ENCODE measurements around the gene BACE1.

BACE1 gene

DNA sequence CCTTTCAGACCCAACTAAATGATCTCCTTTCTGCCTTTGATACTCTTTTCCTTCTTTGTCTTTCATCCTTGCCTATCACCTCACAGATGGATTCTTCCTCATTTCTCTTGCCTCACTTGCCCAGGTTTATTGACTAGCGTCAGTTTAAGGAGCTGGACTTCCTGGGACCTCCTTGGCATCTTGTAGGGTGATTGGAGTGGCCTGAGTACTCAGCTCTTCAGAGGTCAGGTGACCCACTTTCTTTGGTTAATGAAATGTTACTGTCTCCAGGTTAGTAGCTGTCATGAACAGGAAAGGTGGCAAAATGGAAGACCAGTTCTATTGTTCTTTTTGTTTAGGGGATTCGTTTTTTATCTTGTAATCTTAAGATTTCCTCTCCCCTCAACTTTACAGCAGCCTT lies 29.5 kb downstream of the BACE1 start:
- no peak for TF ChIP-seq ZFX (IDR thresholded peaks at IDR 0.05)
- TF ChIP-seq CTCF (conservative IDR thresholded peaks at IDR 0.05) = no peak
- H3K27ac ChIP-seq = no peak overlapping the region

DNA sequence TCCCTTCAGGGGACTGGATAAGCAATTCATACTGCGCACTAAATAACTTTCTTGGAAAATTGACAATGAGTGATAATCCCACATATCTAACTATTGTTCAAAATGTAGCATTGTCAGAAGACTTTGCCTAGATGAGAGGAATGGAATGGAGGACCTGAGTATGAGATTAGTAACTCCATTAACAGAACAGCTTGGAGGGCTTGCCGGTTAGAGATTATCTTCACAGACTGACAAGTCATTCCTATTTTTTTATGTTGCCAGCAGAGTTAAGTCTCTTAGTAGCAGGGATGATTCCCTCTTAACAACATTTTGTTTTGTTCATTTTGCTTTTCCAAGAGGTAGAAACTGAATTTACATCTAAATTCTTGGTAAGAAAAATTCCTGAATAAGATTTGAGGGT lies 32.0 kb downstream of the BACE1 start:
- H3K27ac ChIP-seq = no peak overlapping the region
- TF ChIP-seq CTCF (conservative IDR thresholded peaks at IDR 0.05) = no peak
- no peak for TF ChIP-seq ZFX (IDR thresholded peaks at IDR 0.05)

DNA sequence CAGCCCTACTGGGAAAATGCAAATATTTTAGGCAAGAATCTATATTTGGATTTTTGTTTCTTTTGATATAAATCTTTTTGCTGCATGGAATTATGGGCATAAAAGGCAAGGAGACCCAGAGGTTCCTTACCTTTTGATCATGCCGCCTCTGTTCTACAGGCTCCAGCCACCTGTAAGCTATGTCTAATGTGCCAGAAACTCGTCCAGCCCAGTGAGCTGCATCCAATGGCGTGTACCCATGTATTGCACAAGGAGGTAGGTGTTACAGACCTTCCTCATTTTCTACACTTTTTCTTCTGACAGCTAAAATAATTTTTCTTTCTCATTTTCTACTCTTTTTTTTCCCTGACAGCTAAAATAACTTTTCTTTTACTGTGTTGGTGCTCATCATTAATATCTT lies 33.1 kb downstream of the BACE1 start:
- no peak overlapping the region for H3K27ac ChIP-seq

DNA sequence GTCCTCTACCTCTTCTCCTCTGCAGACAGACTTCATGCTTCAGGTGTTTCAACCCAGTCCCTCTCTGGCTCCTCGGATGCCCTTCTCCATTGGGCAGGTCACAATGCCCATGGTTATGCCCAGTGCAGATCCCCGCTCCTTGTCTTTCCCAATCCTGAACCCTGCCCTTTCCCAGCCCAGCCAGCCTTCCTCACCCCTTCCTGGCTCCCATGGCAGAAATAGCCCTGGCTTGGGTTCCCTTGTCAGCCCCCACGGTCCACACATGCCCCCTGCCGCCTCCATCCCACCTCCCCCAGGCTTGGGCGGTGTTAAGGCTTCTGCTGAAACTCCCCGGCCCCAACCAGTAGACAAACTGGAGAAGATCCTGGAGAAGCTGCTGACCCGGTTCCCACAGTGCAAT lies 34.2 kb downstream of the BACE1 start:
- no peak overlapping the region for H3K27ac ChIP-seq
- TF ChIP-seq ZFX (IDR thresholded peaks at IDR 0.05) (no peak), CTCF (conservative IDR thresholded peaks at IDR 0.05) (no peak)

More for the DNA sequence above, 33.1 kb downstream of the BACE1 start:
- TF ChIP-seq CTCF (conservative IDR thresholded peaks at IDR 0.05) = no peak
- TF ChIP-seq ZFX (IDR thresholded peaks at IDR 0.05) = no peak

DNA sequence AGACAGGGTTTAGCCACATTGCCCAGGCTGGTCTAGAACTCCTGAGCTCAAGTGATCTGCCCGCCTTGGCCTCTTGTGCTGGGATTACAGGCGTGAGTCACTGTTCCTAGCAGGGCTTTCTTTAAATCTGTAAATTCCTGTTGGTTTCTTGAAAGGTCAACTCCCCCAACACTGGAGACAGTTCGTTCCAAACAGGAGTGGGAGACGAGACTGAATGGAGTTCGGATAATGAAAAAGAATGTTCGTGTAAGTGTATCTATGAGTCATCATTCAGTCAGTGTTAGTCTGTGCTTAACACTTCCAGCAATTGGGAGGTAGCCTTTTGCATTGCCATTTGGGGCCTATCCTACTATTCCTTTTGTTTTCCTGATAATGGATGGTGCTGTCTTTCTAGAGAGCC lies 34.9 kb downstream of the BACE1 start:
- no peak overlapping the region for H3K27ac ChIP-seq
- TF ChIP-seq ZFX (IDR thresholded peaks at IDR 0.05) = no peak
- no peak for TF ChIP-seq CTCF (conservative IDR thresholded peaks at IDR 0.05)

- H3K27ac ChIP-seq = no peak overlapping the region
- no peak for TF ChIP-seq CTCF (conservative IDR thresholded peaks at IDR 0.05)
- TF ChIP-seq ZFX (IDR thresholded peaks at IDR 0.05) = no peak
Measured at GRCh38 chr11:117279711-117280376, 36.2 kb downstream of the BACE1 start.

- H3K27ac ChIP-seq = no peak overlapping the region
- TF ChIP-seq CTCF (conservative IDR thresholded peaks at IDR 0.05) (no peak), ZFX (IDR thresholded peaks at IDR 0.05) (no peak)
Measured at GRCh38 chr11:117278347-117278746, 37.7 kb downstream of the BACE1 start.

Measured in C4-2B (cell line).